Tibial nerve (tissue), 4 donors: ENCODE measurements around the gene SAT2. TPM values are rescaled to one million over a fixed set of nuclear protein-coding genes. Genes with fewer than 3 reads are reported as not detected.

Experiments
- DNase-seq, 2 donors: peaks; one replicate each; pipeline ENCODE4 v3.0.0-alpha.2; 2019; ENCODE audit warnings: low spot score in 2 of 2
- H3K27ac ChIP-seq, 4 donors: fragments of 200-600 bp; sonication (generic) in 3 of 4; one replicate each; pipeline ENCODE4 v1.5.1; 2017 to 2019; ENCODE audit warnings: mild to moderate bottlenecking in 1 of 4
- H3K27me3 ChIP-seq, 2 donors: fragments of 200-600 bp; sonication (generic) in 1 of 2; one replicate each; pipeline versions ENCODE4 v1.5.1 to v1.6.0; 2017 to 2019
- H3K36me3 ChIP-seq, 3 donors: fragments of 200-600 bp; sonication (generic); one replicate each; pipeline ENCODE4 v1.5.1; 2018 to 2019
- H3K4me1 ChIP-seq, 4 donors: fragments of 200-600 bp; sonication (generic) in 3 of 4; one replicate each; pipeline ENCODE4 v1.5.1; 2017 to 2019
- H3K4me3 ChIP-seq, 4 donors: fragments of 200-600 bp; sonication (generic) in 3 of 4; one replicate each; pipeline ENCODE4 v1.5.1; 2017 to 2019; ENCODE audit warnings: mild to moderate bottlenecking in 1 of 4, moderate library complexity in 1 of 4
- H3K9me3 ChIP-seq, 4 donors: fragments of 200-600 bp; sonication (generic) in 3 of 4; one replicate each; pipeline ENCODE4 v1.5.1; 2017 to 2019
- EP300 ChIP-seq, 2 donors: sonication (generic); formaldehyde crosslinking; IDR thresholded peaks; one replicate each; pipeline ENCODE4 v1.6.1; 2017; ENCODE audit warnings: antibody characterized with exemption in 2 of 2, mild to moderate bottlenecking in 1 of 2
- POLR2A ChIP-seq, 2 donors: fragments of 450-650 bp; IDR thresholded peaks; one replicate each; pipeline ENCODE4 v1.6.1; 2017; ENCODE audit warnings: antibody characterized with exemption in 2 of 2, mild to moderate bottlenecking in 2 of 2, moderate library complexity in 2 of 2
- WGBS, 2 donors: methylation state at CpG; one replicate each; pipeline ENCODE4 v1.1.5; 2018; 5-methylcytosine and 5-hydroxymethylcytosine counted together
- total RNA-seq, 4 donors: library from RNA; depleted of rRNA; stranded (reverse); fragments of >200 nt; gene quantifications; one replicate each; pipeline ENCODE4 v1.1.0, GENCODE V29; 2016
- TF ChIP-seq, protein P1 (sequence below), 5 experiments: fragments of 200-600 bp in 3 of 5; fragments of 450-650 bp in 2 of 5; sonication (generic) in 3 of 5; IDR thresholded peaks; one replicate each; pipeline ENCODE4 v1.5.1; 2016 to 2019; ENCODE audit warnings: antibody characterized with exemption in 5 of 5, mild to moderate bottlenecking in 3 of 5, moderate library complexity in 2 of 5

Gene SAT2
- total RNA-seq, 4 donors from 2014 or later, result 69.3 to 130 (median 82.0) TPM

DNA sequence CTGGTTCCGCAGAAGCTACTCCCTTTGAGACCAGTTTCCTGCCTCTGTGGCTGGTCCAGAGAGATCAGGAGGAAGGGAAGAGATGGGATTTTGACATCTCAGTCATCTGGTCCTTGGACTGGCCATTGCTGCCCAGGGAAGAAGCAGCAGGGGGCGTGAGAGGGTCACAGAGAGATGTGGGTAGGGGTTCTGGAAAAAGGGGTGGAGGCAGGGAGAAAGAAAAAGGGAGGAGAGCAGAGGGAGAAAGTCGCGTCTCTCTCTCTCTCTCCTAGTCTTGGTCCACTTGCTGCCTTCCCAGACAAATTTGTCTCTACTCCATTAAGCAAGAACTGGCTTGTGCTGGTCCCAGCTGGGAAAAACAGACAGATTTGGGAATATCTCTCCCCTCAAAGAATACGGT is 6.8 kb upstream of the SAT2 start:
- DNase-seq, result peak in 1 of 2 donors; percentile 24
- Histone ChIP-seq H3K36me3 (no peaks in the 10 kb centered on the region), H3K4me3 (no peak overlapping the region), H3K27ac (no peak overlapping the region), H3K27me3 (no peaks in the 10 kb centered on the region), H3K4me1 (no peaks in the 10 kb centered on the region), H3K9me3 (no peaks in the 10 kb centered on the region)
- TF ChIP-seq POLR2A (IDR thresholded peaks at IDR 0.05) (no peak), EP300 (IDR thresholded peaks at IDR 0.05) (no peak)
- TF ChIP-seq, protein P1, sequence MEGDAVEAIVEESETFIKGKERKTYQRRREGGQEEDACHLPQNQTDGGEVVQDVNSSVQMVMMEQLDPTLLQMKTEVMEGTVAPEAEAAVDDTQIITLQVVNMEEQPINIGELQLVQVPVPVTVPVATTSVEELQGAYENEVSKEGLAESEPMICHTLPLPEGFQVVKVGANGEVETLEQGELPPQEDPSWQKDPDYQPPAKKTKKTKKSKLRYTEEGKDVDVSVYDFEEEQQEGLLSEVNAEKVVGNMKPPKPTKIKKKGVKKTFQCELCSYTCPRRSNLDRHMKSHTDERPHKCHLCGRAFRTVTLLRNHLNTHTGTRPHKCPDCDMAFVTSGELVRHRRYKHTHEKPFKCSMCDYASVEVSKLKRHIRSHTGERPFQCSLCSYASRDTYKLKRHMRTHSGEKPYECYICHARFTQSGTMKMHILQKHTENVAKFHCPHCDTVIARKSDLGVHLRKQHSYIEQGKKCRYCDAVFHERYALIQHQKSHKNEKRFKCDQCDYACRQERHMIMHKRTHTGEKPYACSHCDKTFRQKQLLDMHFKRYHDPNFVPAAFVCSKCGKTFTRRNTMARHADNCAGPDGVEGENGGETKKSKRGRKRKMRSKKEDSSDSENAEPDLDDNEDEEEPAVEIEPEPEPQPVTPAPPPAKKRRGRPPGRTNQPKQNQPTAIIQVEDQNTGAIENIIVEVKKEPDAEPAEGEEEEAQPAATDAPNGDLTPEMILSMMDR (IDR thresholded peaks at IDR 0.05), result peak; percentile 18 to 39 (median 36)
- 18 to 28% methylated on average over 5 of the region's 5 CpGs for WGBS, 2 donors

DNA sequence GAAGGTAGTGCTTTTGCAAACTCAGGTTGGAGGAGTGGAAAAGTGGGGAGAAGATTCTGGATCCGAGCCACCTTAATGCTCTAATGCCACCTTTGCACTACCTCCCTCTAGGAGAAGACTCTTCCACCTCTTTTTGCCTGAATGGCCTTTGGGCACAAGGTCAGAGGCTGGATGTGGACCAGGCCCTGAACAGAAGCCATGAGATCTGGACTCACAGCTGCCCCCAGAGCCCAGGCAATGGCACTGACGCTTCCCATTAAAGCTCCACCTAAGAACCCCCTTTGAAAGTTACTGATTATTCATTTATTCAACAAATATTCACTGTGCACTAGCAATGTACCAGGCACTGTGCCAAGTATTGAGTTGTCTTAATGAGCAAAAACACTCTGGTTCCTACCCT is 5.5 kb upstream of the SAT2 start:
- H3K9me3 ChIP-seq, result no peaks in the 10 kb centered on the region
- peaks cover 0 to 3% (median 0%) of the 10 kb centered on the region in 4 donors for H3K4me1 ChIP-seq
- TF ChIP-seq EP300 (IDR thresholded peaks at IDR 0.05) (no peak), POLR2A (IDR thresholded peaks at IDR 0.05) (no peak)
- TF ChIP-seq, protein P1 (IDR thresholded peaks at IDR 0.05), result no peak
- no peak overlapping the region for H3K27ac ChIP-seq
- DNase-seq, result no peak
- no peaks in the 10 kb centered on the region for H3K27me3 ChIP-seq
- H3K36me3 ChIP-seq, result no peaks in the 10 kb centered on the region
- WGBS, 2 donors, result 70 to 92% methylated on average over 2 of the region's 2 CpGs
- H3K4me3 ChIP-seq, result no peak overlapping the region

GRCh38 chr17:7632492-7632894 is 4.9 kb upstream of the SAT2 start:
- Histone ChIP-seq H3K4me1 (peaks cover 0 to 7% (median under 1%) of the 10 kb centered on the region in 4 donors), H3K36me3 (no peaks in the 10 kb centered on the region), H3K9me3 (no peaks in the 10 kb centered on the region), H3K27me3 (no peaks in the 10 kb centered on the region), H3K4me3 (no peak overlapping the region), H3K27ac (no peak overlapping the region)
- TF ChIP-seq, protein P1 (IDR thresholded peaks at IDR 0.05), result peak in 4 of 5 experiments; percentile 8 to 41 (median 31)
- no peak for TF ChIP-seq POLR2A (IDR thresholded peaks at IDR 0.05)
- no peak for TF ChIP-seq EP300 (IDR thresholded peaks at IDR 0.05)
- 36 to 48% methylated on average over 6 of the region's 6 CpGs for WGBS, 2 donors
- no peak for DNase-seq

DNA sequence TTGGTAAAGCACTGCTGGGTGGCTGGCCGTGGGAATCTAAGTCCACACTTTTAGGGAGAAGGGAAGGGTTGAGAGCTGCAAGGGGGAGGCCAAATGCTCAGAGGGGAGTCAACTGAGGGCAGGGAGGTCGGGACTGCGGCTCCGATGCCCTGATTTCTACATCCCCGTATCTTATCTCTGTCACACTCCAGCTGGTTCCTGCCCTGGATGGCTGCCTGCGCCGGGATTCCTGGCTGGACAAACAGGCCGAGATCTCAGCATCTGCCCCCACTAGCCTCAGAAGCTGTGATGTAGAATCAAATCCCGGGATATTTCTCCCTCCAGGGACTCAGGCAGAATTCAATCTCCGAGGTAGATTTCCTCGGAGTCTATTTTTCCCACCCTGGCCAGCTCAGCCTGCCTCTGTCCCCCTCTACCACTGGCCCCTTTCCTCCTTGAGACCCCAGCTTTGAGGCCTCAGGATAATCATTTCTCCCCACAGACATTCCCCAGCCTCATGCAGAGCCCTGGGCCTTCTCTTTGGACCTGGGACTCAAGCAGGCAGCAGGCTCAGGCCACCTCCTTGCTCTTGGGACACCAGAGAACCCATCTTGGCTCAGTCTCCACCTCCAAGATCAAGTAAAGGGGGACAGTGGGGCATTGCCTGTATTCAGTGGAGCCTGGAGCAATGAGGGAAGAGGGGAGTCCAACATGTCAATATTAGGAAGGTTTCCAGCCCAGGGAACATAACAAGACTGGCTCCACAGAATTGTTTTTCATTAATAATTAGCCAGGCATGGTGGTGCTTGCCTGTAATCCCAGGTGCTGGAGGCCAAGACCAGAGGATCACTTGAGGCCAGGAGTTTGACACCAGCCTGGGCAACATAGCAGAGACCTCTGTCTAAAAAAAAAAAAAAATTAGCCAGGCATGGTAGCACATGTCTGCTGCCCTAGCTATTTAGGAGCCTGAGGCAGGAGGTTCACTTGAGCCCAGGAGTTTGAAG is 4.1 kb upstream of the SAT2 start:
- H3K36me3 ChIP-seq, result no peaks in the 10 kb centered on the region
- no peak for TF ChIP-seq POLR2A (IDR thresholded peaks at IDR 0.05)
- TF ChIP-seq, protein P1 (IDR thresholded peaks at IDR 0.05), result no peak
- TF ChIP-seq EP300 (IDR thresholded peaks at IDR 0.05), result no peak
- H3K9me3 ChIP-seq, result no peaks in the 10 kb centered on the region
- H3K27ac ChIP-seq, result no peak overlapping the region
- H3K4me3 ChIP-seq, result no peak overlapping the region
- no peak for DNase-seq
- 80 to 84% methylated on average over 11 of the region's 11 CpGs for WGBS, 2 donors
- peaks cover 0 to 11% (median 4%) of the 10 kb centered on the region in 4 donors for H3K4me1 ChIP-seq
- H3K27me3 ChIP-seq, result no peaks in the 10 kb centered on the region

DNA sequence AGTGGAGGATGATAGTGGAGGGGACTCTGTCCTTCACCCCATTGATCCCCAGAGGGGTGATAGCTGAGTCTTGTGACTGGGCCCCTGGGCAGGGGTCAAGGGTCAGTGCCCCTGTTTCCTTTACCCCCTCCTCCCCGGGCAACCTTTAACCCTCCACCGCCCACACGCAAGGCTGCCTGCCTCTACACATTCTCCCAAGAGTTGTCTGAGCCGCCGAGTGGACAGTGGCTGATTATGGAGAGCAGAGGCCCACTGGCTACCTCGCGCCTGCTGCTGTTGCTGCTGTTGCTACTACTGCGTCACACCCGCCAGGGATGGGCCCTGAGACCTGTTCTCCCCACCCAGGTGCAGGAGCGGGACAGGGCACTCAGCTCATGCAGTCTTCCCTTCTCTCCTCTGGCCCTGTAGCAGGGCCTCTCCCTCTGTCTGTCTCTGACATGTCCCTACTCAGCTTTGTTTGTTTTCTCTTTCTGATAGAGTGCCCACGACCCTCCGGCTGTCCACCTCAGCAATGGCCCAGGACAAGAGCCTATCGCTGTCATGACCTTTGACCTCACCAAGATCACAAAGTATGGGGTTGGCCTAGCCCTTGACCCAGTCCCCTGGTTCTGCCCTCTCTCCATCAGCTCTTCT is 2.4 kb upstream of the SAT2 start, which contains the start of gene SHBG:
Gene SHBG (plus strand): TSS at position 197 of the 633 bp plus-strand sequence. CDS start 38 bp downstream, at position 235.
- no peak within 1 kb of the TSS for H3K4me3 ChIP-seq
- no peak within 1 kb of the TSS for H3K27ac ChIP-seq
- WGBS, 2 donors, result 46 to 57% methylated on average over 13 of the region's 13 CpGs
- no peaks in the 10 kb centered on the region for H3K9me3 ChIP-seq
- H3K36me3 ChIP-seq, result peaks cover 0 to 14% (median 0%) of the 10 kb centered on the region in 3 donors
- H3K27me3 ChIP-seq, result no peaks in the 10 kb centered on the region
- H3K4me1 ChIP-seq, result peaks cover 0 to 16% (median 6%) of the 10 kb centered on the region in 4 donors
- TF ChIP-seq, protein P1 (IDR thresholded peaks at IDR 0.05), result no peak
- TF ChIP-seq EP300 (IDR thresholded peaks at IDR 0.05) (no peak), POLR2A (IDR thresholded peaks at IDR 0.05) (no peak)
- no peak for DNase-seq
